ENCODE results near the gene DEFB128.

DEFB128 gene

GRCh38 chr20:157154-157553, 32.4 kb downstream of the DEFB128 start, which contains the start of gene DEFB127:
Gene DEFB127 (plus strand): TSS chr20:157454. CDS start chr20:157545, 91 bp downstream.
- DNase-seq (ENCODE audit: low read depth in 1 of 2, low spot score in 1 of 2): no peak

- no peak for DNase-seq (ENCODE audit: low read depth in 1 of 2, low spot score in 1 of 2)
Measured at GRCh38 chr20:152131-152530, 37.4 kb downstream of the DEFB128 start.

- DNase-seq (ENCODE audit: low read depth in 1 of 2, low spot score in 1 of 2): no peak
Measured at GRCh38 chr20:145877-146276, 43.6 kb downstream of the DEFB128 start.

GRCh38 chr20:142290-142689, 47.2 kb downstream of the DEFB128 start, which contains the start of gene DEFB126:
Gene DEFB126 (plus strand): TSS chr20:142590. CDS start chr20:142629, 39 bp downstream.
- DNase-seq (ENCODE audit: low read depth in 1 of 2, low spot score in 1 of 2): no peak

Data from activated T-helper 1 cell treated with anti-CD3 and anti-CD28 coated beads, Interleukin-2, amount 50 U/mL, for 16 hours (primary cell).